HG03039 (cell line): ENCODE measurements around the gene SLC25A42.
"Not testable (repeated sequence)": the region's sequence is repeated elsewhere in the genome, so short reads cannot be mapped to it uniquely, and the experiment has no call there.

ENCODE experiments used
- ATAC-seq: cut with Tn5 transposase; IDR thresholded peaks from one replicate; pipeline ENCODE4 v1.9.1; 2021; ENCODE audit warnings: mild to moderate bottlenecking, moderate library complexity; ENCODE audit not compliant: unreplicated experiment

Gene SLC25A42

GRCh38 chr19:19132912-19133311 lies 69.1 kb downstream of the SLC25A42 start:
- no peak for ATAC-seq

GRCh38 chr19:19133985-19134384 lies 70.2 kb downstream of the SLC25A42 start:
- no peak for ATAC-seq

GRCh38 chr19:19134687-19135158 lies 70.9 kb downstream of the SLC25A42 start:
- no peak for ATAC-seq

DNA sequence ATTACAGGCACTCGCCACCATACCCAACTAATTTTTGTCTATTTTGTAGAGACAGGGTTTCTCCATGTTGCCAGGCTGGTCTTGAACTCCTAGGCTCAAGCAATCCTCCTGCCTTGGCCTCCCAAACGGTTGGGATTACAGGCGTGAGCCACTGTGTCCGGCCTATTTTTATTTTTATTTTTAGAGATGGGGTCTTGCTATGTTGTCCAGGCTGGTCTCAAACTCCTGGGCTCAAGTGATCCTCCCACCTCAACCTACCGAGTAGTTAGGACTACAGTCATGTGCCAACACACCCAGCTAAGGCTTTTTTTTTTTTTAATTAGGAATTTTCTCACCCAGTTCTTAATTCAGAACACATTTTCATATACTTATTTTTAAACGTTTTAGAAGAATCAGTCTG lies 71.9 kb downstream of the SLC25A42 start:
- not testable (repeated sequence) for ATAC-seq

GRCh38 chr19:19137556-19138108 lies 73.8 kb downstream of the SLC25A42 start:
- no peak for ATAC-seq

GRCh38 chr19:19138109-19138981 lies 74.6 kb downstream of the SLC25A42 start, which contains the start of gene TMEM161A:
Gene TMEM161A, minus strand, starts transcription at chr19:19138478. Its CDS starts 50 bp downstream, at chr19:19138428.
- ATAC-seq = peak; percentile 97

- ATAC-seq = no peak
These were observed 76.1 kb downstream of the SLC25A42 start for GRCh38 chr19:19139876-19140229.

GRCh38 chr19:19140476-19140875 lies 76.7 kb downstream of the SLC25A42 start:
- ATAC-seq = no peak

GRCh38 chr19:19142347-19142746 lies 78.6 kb downstream of the SLC25A42 start:
- ATAC-seq = no peak

- ATAC-seq = no peak
These were observed 81.5 kb downstream of the SLC25A42 start for GRCh38 chr19:19145281-19145680.

GRCh38 chr19:19145684-19146608 lies 82.2 kb downstream of the SLC25A42 start:
- no peak for ATAC-seq

DNA sequence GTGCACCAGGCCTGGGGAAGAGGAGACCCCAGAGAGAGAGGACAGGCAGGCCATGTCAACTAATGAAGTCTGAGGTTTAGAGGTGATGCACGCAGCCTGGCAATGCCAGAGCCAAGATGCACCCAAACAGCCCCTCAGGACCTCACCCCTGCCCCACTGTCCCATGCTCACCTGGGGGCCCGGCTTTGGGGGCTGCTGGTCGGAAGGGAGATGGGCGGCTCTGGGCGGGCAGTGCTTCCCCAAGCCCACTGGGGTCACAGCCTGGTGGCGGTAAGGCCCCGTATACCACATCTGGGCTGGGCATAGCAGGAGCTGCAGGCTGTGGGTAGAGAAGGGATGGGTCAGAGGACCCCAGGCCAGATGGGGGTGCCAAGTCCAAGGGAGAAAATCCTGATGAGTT lies 83.1 kb downstream of the SLC25A42 start:
- no peak for ATAC-seq

DNA sequence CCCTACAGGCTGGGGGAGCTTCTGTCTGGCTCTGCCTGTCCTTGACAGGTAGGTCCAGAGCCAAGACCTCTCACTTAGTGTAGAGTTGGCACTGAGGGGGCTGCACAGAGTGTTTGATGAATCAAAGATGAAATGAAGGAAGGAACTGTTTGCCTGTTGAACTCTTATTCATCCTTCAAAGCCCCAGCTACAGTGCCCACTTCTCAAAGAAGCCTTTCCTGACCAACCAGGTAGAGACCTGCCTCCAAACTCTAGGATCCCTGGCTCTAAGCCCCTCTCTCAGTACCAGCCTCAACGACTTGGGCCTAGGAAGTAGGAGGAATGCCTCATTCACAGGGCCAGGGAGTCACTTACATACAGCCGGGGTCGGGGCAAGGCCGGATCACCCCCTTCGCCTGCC lies 83.5 kb downstream of the SLC25A42 start:
- no peak for ATAC-seq

GRCh38 chr19:19148504-19148903 lies 84.7 kb downstream of the SLC25A42 start:
- not testable (repeated sequence) for ATAC-seq

DNA sequence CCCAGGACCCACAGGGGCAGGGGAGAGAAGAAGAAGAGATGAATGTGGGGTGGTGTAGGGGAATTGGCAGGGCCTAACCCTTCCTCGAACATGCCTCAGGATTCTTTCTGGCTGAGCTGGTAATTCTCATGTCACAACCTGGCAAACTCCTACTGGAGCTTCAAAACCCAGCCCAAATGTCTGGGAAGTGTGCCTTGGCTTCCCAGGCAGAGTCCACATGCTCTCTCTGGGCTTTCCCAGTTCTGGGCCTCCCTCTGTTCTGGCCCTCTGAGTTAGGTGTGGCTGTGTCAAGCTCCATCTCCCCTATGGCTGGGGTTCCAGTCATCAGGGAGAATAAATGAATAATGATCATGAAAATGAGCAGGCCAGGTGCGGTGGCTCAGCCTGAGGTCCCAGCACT lies 85.6 kb downstream of the SLC25A42 start:
- ATAC-seq = no peak

DNA sequence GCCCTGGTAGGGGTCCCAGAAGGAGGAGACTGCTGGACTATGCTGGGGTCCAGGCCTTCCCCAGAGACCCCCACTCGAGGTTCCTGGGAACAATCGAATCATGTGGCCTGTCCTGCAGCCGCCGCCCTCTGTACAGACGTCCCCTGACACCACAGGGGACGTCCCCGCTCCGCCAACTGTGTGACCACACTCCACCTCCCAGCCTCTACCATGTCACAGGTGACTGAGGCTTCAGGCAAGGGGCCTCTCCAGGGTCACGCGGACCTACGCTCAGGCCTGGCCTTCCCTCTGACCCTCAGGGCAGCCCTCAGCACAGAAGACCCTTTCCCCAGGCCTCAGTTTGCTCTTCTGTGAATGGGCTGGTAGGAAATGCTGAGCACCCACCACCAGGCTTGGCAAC lies 87.6 kb downstream of the SLC25A42 start:
- ATAC-seq = no peak

- no peak for ATAC-seq
These were observed 89.0 kb downstream of the SLC25A42 start for GRCh38 chr19:19152668-19153384.

GRCh38 chr19:19154768-19155494 lies 91.1 kb downstream of the SLC25A42 start:
- no peak for ATAC-seq

- ATAC-seq = peak; percentile 64
These were observed 91.9 kb downstream of the SLC25A42 start for GRCh38 chr19:19155495-19156219.
